Kidney capillary endothelial cell (primary cell): Measurements from ENCODE around the gene GDF10.

Experiments used
- DNase-seq: peaks from one replicate; pipeline ENCODE4 v3.0.0-alpha.2; 2018; ENCODE audit warnings: low spot score

The GDF10 gene

GRCh38 chr10:47276071-47276470 is 23.9 kb upstream of the GDF10 start:
- DNase-seq = no peak

DNA sequence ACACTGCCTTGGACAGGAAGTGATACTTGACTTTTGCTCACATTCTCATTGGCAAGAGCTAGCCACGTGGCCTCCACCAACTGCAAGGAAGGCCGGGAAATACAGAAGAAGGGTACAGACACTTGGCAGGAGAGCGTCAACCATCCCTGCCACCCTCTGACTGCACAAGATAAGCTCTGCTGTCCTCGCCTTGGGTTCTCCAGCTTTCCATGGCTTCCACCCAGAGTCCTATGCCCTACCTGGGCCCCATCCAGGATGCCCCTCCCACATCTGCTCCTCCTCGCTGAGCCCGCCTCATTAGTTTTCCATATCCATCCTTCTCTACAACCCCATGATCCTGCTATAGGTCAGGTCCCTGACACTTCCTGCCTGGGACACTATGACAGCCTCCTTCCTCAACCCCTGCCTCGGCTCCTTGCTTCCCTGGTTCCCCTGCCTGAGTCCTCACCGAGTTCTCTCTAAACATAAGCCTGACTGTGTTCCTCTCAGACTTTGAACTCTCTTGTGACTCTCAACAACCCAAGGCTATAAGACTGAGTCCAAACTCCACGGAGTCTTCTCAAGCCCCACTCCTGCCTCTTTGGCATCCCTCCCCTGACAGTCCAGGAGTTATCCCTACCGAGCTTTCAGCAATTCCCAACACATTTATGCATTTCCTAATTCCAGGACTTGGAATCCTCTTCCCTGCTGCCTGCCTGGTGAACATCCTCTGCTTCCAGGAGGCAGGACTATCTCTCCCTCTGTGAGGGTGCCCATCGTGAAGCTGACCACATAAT is 23.2 kb upstream of the GDF10 start:
- no peak for DNase-seq

GRCh38 chr10:47277352-47278151 is 22.4 kb upstream of the GDF10 start:
- peak; percentile 26 for DNase-seq

DNA sequence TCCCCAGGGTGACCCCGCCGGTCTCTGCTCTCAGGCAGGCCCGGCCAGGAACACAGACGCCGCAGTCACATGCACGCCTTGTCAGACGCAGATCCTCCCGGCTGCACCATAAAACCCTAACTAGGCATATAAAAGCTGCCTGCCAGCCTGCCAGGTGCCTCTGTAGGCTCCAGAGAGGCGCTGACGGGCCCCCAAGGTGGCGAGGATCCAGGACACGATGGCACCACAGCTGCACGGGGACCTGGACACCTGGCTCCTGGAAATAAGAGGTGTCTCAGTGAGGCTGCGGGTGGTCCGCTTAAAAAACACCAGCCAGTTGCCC is 21.9 kb upstream of the GDF10 start:
- DNase-seq = no peak

GRCh38 chr10:47278720-47279119 is 21.3 kb upstream of the GDF10 start:
- DNase-seq = no peak

DNA sequence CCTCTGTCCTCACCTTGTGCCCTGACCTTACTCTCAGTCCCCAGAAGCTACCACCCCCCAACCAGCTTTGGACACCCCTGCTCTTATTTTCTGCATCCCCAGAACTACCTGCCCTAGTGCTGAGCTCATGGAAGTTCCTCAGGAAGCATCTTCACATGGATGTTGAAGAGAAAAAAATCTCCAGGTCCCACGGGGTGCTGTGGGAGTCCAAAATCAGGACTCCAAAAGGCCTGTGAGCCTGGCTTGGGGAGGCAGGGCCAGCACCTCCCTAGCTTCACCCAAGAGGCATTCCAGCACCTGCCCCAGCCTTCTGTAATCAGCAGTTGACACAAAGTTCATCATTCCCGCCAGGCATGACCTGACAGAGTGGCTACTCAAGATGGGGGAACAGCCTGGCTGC is 20.7 kb upstream of the GDF10 start:
- no peak for DNase-seq

- DNase-seq = no peak
Measured at GRCh38 chr10:47282005-47282656, 17.9 kb upstream of the GDF10 start.

DNA sequence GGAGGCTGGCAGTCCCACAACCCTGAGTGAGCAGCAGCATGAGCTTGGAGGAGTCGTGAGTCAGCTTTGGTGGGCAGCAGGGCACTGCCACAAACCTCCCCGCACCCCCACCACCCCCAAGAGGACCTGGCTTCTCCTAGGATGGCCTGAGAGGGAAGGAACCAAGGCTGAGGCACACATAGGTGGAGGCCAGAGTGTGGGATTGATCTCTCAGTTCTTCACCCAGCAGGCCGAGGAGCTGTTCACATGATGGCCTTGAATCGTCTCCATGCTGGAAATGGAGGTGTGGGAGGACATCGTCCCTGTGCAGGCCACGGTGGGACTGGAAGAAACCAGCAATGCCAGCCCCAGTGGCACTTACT is 17.4 kb upstream of the GDF10 start:
- no peak for DNase-seq

GRCh38 chr10:47283101-47283630 is 16.8 kb upstream of the GDF10 start:
- no peak for DNase-seq

- no peak for DNase-seq
Measured at GRCh38 chr10:47283848-47284247, 16.1 kb upstream of the GDF10 start.

DNA sequence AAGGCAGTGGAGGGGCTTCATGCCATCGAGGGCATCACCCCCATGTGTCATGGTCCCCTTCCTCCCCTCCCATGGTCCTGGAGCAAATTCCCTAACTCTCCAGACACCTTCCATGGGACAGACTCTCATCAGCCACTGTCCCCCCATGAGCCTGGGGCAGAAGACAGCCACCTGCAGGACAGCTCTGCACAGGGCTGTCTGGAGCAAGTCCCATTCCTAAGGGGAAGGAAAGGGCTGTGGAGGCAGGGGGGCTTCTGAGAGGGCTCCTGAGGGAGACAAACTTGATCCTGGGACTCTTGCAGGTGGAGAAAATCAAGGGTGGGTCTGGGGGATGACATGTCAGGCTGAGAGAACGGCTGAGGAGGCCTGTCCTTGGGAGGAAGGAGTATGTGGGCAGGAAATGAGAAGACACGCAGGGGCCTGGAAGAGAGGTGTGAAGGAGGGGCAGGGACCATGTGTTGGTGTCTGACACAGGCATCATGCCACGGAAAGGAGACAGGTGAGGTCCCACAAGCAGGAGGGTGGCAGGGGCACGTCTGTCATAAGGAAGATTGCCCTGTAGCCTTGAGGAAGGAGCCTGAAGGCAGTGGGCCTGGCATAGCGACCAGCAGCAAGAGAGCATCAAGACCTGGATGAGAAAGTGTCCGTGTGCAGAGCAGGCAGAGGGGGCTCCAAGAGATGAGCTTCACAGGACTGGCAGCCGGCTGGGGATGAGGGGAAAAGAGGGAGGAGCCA is 14.4 kb upstream of the GDF10 start:
- no peak for DNase-seq

DNA sequence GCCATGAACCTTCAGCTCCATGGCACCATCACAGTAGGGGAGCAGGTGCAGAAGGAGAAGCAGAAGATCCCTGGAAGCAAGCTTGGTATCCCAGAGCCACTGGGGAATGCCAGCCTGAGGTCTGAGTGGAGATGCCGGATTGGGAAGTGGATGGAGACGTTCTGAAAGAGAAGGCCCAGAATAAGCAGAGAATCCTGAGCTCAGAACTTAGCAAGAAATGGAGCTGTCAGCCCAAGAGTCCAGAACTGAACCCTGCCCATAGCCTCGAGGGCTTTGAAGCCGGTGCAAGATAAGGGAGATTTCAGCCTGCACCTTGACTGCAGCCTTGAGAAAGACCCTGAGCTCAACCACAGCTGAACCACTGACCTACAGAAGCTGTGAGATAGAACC is 13.9 kb upstream of the GDF10 start:
- DNase-seq = no peak

DNA sequence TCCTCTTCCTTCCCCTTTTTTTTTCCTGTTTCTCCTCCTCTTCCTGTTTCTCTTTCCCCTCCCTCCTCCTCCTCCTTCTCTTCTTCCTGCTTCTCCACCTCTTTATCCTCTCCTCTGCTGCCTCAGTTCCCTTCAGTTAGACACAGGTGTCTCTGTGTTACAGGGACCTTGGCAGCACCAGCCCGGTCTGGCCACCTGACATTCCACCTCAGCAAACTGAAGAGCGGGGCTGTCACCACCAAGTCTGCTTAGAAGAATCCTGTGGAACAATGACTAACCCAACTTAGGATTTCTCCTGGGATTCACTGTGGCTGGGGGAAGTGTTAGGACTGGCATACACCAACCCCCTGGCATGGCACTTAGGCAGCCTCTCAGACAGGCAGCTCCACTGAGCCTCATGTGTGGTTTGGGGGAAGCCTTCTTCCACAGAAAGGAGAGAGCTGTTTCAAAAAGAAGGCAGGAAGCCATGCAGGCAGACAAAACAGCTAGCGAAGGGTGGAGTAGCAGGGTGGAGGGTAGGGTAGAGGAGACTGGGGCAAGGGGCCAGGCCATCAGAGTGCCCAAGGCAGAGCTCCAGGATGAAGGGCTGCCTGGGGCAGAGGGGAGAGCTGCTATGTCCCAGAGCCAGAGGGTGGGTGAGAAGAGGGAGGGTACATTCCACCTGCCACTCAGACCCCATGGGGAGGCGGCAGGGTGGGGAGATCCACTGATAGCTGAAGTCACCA is 13.2 kb upstream of the GDF10 start:
- DNase-seq = no peak

GRCh38 chr10:47287365-47287802 is 12.6 kb upstream of the GDF10 start:
- no peak for DNase-seq

DNA sequence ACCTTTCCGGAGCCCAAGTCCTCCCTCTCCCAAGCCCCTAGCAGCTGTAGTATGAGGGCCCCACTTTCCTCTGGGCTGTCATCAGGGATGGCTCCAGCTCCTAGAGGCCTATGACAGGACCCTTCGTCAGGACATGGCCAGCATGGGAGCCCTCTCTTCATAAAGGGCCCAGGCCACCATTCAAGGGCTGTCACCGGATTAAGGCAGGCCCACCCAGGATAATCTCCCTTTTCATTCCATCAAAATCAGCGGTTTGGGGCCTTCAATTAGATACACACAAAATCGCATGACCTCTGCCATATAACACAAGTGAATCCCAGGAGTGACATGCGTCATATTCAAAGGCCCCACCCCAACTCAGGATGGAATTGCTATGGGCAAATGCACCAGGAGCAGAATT is 12.2 kb upstream of the GDF10 start:
- no peak for DNase-seq

DNA sequence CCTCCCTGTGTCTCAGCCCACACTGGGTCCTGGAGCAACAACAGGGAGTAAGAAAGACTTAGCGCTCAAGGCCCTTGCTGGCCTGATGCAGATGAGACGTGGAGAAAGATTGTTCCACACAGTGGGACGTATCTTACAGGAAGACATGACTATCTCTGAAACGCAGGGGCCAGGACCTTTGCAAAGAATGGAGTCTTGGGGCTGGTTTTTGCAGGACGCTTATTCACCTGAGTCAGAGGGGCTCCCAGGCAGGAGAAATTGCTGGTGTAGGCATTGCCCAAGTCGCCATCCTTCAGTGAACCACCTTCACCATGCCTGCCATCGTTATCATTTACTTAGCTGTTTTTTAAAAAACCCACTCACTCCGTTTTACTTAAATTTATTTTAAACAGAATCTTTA is 11.8 kb upstream of the GDF10 start:
- DNase-seq = no peak

GRCh38 chr10:47288916-47289495 is 11.0 kb upstream of the GDF10 start:
- DNase-seq = no peak

DNA sequence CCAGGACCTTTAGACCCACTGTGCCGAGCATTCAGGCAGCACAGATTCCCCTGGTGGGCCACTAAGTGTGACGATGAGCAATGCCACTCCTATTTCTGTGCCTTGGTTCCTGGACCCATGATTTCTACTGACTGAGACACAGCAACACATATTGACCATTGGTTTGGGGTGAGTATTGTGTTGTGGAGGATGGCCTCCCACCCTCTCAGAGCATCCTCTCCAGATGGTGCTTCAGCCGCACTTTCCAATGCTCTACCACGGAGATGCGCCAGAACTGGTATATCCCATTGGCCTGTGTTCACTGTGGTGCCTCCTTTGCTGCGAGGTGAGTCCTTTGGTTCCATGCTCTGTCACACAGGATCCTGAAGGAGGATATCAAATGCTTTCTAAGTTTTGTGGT is 10.1 kb upstream of the GDF10 start:
- DNase-seq = no peak

DNA sequence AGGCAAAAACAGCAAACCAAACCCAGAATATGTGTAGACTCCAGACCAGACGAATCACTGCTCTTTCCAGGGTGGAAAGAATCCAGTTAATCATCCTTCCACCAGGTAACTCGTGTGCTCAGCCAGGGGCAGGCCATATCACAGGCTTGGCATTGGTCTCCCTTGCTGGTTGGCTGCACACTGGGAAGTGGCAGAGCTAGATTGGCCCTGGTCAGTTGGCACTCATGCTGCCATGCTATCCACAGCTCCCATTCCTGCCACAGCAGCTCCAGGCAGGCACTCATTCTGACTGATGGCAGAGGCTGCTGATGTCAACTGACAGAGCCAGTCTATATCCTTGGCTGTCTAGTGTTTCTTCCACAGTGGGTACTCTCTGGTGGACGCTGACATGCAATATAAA is 9.7 kb upstream of the GDF10 start:
- no peak for DNase-seq

GRCh38 chr10:47291682-47292081 is 8.3 kb upstream of the GDF10 start:
- DNase-seq = no peak

DNA sequence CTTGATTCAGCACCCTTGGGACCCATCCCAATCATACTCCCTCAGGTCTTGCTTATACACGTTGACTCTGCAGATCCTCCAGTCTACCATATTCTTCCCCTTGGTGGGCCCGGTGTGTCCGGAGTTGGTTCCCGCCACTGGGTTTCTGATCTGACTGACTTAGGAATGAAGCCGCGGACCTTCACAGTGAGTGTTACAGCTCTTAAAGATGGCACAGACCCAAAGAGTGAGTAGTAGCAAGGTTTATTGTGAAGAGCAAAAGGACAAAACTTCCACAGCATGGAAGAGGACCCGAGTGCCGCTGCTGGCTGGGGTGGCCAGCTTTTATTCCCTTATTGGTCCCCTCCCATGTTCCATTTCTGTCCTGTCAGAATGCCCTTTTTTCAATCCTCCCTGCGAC is 5.9 kb upstream of the GDF10 start:
- no peak for DNase-seq
